ENCODE data around the gene PRAF2. TPM values are rescaled to one million over a fixed set of nuclear protein-coding genes. Genes with fewer than 3 reads are reported as not detected.

Gene PRAF2
- total RNA-seq, 2 experiments from 2014 or later = 17.1 to 21.0 TPM

GRCh38 chrX:49039598-49040375 lies 34.0 kb downstream of the PRAF2 start:
- peak overlapping the region; percentile 13 to 55 for H3K27ac ChIP-seq (ENCODE audit: low read depth in 1 of 2, low read length in 2 of 2)
- ATAC-seq (ENCODE audit: poor library complexity) = no peak
- no peak for TF ChIP-seq CTCF (IDR thresholded peaks at IDR 0.05)
- Mint-ChIP-seq H3K36me3 (ENCODE audit: low read depth) (peaks cover 25% of the 10 kb centered on the region), H3K27ac (peak overlapping the region; percentile 80), H3K9me3 (no peaks in the 10 kb centered on the region), H3K4me1 (ENCODE audit: low read depth) (peaks cover 39% of the 10 kb centered on the region), H3K4me3 (peak overlapping the region; percentile 66), H3K27me3 (no peaks in the 10 kb centered on the region)
- intact Hi-C loops (cut with DNase I, micrococcal nuclease) = loop anchor here (2.0 to 5.0 kb wide), 6 partner anchors 38 to 232 kb away; partner anchors contain the start of genes OTUD5 (in 1 of the 2), PQBP1 (in 1 of the 2), TIMM17B (in 1 of the 2) and WDR45 (in 1 of the 2)
- ChIA-PET POLR2A (interaction anchor here (0.7 to 2.3 kb wide), 2 partner anchors 34 to 82 kb away, joined by 3 to 12 read pairs; partner anchors contain the start of genes OTUD5 and PRAF2), CTCF (interaction anchor here (1.1 kb wide), 1 partner anchor 252 kb away, joined by 3 read pairs; no protein-coding TSS in a partner anchor)
- H3K9me3 ChIP-seq (ENCODE audit: control insufficient read depth in 1 of 2, insufficient read depth in 1 of 2, low read length in 2 of 2) = no peaks in the 10 kb centered on the region
- H3K4me1 ChIP-seq (ENCODE audit: insufficient read depth, low read length) = peaks cover 42% of the 10 kb centered on the region
- DNase-seq = peak in 11 of 14 experiments; percentile 2 to 74 (median 30)
- no peak overlapping the region for H3K4me3 ChIP-seq (ENCODE audit: low read length)
- no peaks in the 10 kb centered on the region for H3K27me3 ChIP-seq (ENCODE audit: control insufficient read depth in 1 of 2, insufficient read depth in 2 of 2, low read length in 2 of 2)
- peaks cover 23% of the 10 kb centered on the region for H3K36me3 ChIP-seq (ENCODE audit: insufficient read depth, low read length)

- H3K9me3 ChIP-seq (ENCODE audit: control insufficient read depth in 1 of 2, insufficient read depth in 1 of 2, low read length in 2 of 2) = no peaks in the 10 kb centered on the region
- intact Hi-C loops (cut with DNase I, micrococcal nuclease) = no loop called here
- peaks cover 40% of the 10 kb centered on the region for H3K36me3 ChIP-seq (ENCODE audit: insufficient read depth, low read length)
- POLR2A ChIA-PET = no interaction called here
- ATAC-seq (ENCODE audit: poor library complexity) = no peak
- no peak for TF ChIP-seq CTCF (IDR thresholded peaks at IDR 0.05)
- CTCF ChIA-PET = no interaction called here
- H3K27me3 Mint-ChIP-seq = no peaks in the 10 kb centered on the region
- no peaks in the 10 kb centered on the region for H3K27me3 ChIP-seq (ENCODE audit: control insufficient read depth in 1 of 2, insufficient read depth in 2 of 2, low read length in 2 of 2)
- H3K4me3 ChIP-seq (ENCODE audit: low read length) = no peak overlapping the region
- no peaks in the 10 kb centered on the region for H3K9me3 Mint-ChIP-seq
- DNase-seq = no peak
- H3K4me1 ChIP-seq (ENCODE audit: insufficient read depth, low read length) = peaks cover 36% of the 10 kb centered on the region
- no peak overlapping the region for H3K27ac Mint-ChIP-seq
- H3K4me3 Mint-ChIP-seq = no peak overlapping the region
- peaks cover 28% of the 10 kb centered on the region for H3K4me1 Mint-ChIP-seq (ENCODE audit: low read depth)
- peaks cover 40% of the 10 kb centered on the region for H3K36me3 Mint-ChIP-seq (ENCODE audit: low read depth)
- no peak overlapping the region for H3K27ac ChIP-seq (ENCODE audit: low read depth in 1 of 2, low read length in 2 of 2)
These were observed 35.8 kb downstream of the PRAF2 start for GRCh38 chrX:49037883-49038475.

GRCh38 chrX:49030283-49030682 lies 43.5 kb downstream of the PRAF2 start:
- no peak overlapping the region for H3K4me3 Mint-ChIP-seq
- no peak overlapping the region for H3K27ac ChIP-seq (ENCODE audit: low read depth in 1 of 2, low read length in 2 of 2)
- no peaks in the 10 kb centered on the region for H3K9me3 Mint-ChIP-seq
- H3K4me1 Mint-ChIP-seq (ENCODE audit: low read depth) = no peaks in the 10 kb centered on the region
- no peaks in the 10 kb centered on the region for H3K27me3 Mint-ChIP-seq
- intact Hi-C loops (cut with DNase I, micrococcal nuclease) = no loop called here
- no peaks in the 10 kb centered on the region for H3K27me3 ChIP-seq (ENCODE audit: control insufficient read depth in 1 of 2, insufficient read depth in 2 of 2, low read length in 2 of 2)
- ChIA-PET CTCF (no interaction called here), POLR2A (no interaction called here)
- H3K4me1 ChIP-seq (ENCODE audit: insufficient read depth, low read length) = no peaks in the 10 kb centered on the region
- ATAC-seq (ENCODE audit: poor library complexity) = no peak
- no peak overlapping the region for H3K27ac Mint-ChIP-seq
- no peak for TF ChIP-seq CTCF (IDR thresholded peaks at IDR 0.05)
- H3K36me3 Mint-ChIP-seq (ENCODE audit: low read depth) = peaks cover 40% of the 10 kb centered on the region
- peaks cover 28% of the 10 kb centered on the region for H3K36me3 ChIP-seq (ENCODE audit: insufficient read depth, low read length)
- H3K4me3 ChIP-seq (ENCODE audit: low read length) = no peak overlapping the region
- no peaks in the 10 kb centered on the region for H3K9me3 ChIP-seq (ENCODE audit: control insufficient read depth in 1 of 2, insufficient read depth in 1 of 2, low read length in 2 of 2)
- DNase-seq = no peak

Measured in CD4-positive, alpha-beta T cell (primary cell).